GM21528 (cell line): ENCODE measurements around the gene CTSE.

Source experiments
- ATAC-seq: cut with Tn5 transposase; IDR thresholded peaks from one replicate; pipeline ENCODE4 v1.9.1; 2021; ENCODE audit warnings: mild to moderate bottlenecking, moderate library complexity; ENCODE audit not compliant: unreplicated experiment, low FRiP score

The CTSE gene

DNA sequence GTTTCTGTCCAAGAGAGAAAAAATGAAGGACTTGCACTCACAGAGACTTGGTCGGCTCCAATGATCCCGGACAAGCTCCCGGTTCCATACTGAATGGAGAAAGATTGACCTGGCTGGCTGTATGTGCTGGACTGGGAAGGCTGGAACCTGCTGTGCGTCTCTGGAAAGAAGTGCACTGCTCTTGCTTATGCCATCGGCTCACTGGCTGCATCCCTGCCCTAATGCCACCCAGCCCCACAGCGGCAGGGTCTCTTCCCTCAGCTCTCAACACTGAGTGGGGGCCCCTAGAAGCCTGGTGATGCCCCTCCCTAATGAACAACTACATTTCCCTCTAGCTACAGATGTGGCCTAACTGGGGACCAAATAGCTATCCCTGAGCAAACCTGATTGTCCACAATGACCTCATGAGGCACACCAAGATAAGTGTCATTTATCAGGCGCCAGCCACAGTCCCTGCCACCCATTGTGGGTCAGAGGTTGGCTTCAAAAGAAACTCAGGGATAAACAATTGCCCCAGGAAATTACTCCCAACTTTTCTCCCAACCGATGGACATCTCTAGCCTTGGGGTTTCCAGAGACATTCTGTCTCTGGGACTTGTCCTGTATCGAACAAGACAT lies 2.6 kb downstream of the CTSE start:
- ATAC-seq, result no peak

GRCh38 chr1:206020393-206021007 lies 3.2 kb downstream of the CTSE start:
- no peak for ATAC-seq

DNA sequence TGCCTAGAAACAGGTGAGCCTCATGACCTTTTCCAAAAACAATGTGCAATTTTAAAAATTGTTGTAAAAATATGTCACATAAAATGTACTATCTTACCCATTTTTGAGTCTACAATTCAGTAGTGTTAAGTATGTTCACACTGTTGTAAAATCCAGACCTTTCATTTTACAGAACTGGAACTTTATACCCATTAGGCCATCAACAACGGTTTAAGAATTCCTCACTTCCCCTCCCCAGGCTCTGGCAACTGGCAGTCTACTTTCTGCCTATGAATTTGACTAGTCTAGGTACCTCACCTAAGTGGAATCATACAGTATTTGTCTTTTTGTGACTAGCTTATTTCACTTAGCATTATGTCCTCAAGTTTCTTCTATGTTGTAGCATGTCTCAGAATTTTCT lies 8.6 kb downstream of the CTSE start:
- no peak for ATAC-seq

DNA sequence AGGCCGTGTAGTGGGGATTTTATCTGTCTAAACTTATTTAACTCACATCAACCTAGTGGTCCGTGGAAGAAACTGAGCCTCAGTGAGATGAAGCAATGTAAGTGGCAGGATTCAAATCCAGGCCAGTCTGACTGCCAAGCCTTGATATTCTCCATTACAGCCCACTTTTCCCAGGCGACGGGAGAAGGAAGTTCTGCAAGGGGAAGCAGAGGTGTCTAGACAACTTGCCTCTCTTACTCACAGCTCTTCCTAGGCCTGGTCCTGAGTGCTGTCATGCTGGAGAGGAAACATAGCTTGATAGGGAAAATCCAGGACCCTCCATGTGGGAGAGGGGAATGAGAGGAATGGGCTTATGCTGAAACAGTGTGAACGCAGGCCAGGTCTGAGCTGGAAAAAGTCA lies 9.1 kb downstream of the CTSE start:
- no peak for ATAC-seq

- ATAC-seq, result no peak
Measured at GRCh38 chr1:206013026-206013795, 10.5 kb downstream of the CTSE start.

DNA sequence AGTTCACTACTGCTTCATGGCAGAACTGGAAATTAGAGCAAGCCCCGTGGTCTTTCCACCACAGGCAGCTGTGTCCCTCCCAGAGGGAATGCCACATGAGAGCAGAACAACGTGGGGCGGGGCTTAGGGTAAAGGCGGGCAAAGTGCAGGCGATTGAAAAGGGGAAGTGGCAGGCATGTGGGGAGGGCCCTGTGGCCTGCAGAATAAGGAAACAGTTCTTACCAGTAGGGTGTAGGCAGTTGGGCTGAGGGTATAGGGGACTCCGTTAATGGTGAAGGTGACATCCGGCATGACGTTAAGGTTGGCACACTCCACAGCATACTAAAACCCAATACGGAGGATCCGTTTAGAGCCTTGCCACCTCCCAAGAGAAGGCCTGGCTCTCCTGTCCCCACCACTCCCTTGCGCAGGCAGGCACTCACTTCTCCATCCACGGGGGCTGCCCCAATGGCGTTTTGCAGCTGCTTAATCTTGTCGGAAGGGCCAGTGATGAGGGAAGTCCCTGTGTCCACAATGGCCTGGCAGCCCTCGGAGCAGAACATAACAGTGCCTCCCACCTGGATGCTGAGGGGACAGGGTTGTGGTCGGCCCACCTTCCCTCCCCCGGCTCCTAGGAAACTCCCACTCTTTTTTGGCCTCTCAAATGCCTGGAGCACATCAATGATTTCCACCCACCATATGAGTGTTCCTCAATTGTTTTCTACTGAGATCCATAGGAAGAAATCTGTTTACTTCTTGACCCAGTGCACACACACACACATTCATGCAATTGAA lies 11.4 kb downstream of the CTSE start:
- peak; percentile 92 for ATAC-seq

DNA sequence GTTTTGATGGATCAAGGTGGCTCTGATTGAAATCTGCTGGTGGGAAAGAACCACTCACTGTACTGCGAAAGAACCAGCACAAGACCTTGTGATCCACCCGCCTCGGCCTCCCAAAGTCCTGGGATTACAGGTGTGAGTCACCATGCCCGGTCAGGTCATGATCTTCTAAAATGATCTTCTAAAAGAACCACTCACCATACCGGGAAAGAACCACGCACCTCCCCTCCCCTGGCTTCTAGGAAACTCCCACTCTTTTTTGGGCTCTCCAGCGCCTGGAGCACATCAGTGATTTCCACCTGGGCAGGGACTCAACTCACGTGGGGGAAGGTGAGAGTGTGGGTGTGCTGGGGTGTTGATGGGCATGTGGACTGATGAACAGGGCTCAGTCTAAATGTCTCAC lies 12.6 kb downstream of the CTSE start:
- ATAC-seq, result no peak

DNA sequence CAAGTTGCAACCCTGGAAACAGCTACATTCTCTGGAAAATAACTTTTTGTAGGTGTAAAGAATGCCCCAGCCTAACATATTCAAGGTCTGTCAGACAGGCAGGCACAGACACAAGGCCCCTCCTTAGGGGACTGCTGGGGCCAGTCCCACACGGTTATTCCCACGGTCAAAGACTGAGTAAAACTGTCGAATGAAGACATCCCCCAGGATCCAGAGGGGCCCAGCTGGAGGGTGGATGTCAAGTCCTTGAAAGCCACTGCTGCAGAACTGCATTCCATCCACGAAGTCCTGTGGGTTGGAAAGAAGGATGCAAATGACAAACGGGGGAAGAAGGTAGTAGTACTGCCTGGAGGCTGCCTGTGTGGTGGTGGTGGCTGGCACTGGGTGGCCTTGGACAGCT lies 13.6 kb downstream of the CTSE start:
- ATAC-seq, result no peak

DNA sequence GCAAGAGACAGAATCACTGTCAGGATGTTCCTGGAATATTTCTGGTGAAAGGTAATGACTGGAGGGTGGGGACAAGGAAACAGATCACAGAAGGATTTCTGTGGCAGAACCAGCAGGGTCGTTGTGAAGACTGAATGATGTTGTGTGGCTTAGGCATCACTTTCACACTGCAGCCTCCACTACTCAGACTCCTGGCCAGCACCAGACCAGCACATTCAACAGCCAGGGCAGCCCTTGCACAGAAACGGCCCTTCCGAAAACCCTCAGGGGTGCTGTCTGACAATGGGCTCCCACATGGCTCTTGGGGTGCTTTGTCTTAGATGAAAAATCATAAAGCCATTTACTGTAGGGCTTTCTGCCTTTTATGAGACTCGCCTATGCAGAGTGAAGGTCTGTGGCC lies 16.7 kb downstream of the CTSE start:
- no peak for ATAC-seq

DNA sequence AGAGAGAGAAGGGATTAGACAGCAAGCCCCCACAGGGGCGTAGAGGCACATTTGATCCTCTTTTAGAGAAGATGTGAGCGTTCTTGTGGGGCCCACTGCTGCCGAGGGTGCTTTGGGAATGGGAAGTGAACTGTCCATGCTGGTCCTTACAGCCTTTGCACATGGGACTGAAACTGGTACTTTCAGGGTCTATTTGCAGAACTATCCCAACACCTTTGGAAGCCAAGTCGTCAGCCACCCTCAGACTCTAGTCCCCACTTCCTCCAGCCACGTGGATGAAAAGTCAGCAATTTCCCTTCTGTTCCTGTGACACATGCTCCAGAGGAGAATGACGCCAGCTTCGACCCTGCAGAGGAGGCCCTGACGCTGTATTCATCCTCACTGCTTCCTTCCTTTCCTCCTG lies 17.9 kb downstream of the CTSE start:
- no peak for ATAC-seq

GRCh38 chr1:206005234-206005633 lies 18.5 kb downstream of the CTSE start:
- ATAC-seq, result no peak

DNA sequence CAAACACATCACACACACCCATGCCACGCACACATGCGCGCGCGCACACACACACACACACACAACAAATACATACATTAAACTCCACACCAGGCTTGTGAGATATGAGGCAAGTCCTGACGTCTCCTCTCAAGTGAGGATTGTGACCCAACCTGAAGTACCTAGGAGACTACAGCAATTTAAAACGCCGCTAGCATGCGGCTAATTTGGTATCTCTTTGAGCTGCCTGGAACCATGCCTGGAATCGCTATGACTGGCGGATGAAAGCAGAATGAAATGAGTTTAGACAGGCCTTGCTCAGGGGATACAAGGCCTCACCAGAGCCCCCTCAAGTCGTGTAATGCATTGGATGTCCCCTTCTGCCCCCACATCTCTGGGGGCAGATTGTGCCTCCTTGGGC lies 18.9 kb downstream of the CTSE start:
- ATAC-seq, result no peak

DNA sequence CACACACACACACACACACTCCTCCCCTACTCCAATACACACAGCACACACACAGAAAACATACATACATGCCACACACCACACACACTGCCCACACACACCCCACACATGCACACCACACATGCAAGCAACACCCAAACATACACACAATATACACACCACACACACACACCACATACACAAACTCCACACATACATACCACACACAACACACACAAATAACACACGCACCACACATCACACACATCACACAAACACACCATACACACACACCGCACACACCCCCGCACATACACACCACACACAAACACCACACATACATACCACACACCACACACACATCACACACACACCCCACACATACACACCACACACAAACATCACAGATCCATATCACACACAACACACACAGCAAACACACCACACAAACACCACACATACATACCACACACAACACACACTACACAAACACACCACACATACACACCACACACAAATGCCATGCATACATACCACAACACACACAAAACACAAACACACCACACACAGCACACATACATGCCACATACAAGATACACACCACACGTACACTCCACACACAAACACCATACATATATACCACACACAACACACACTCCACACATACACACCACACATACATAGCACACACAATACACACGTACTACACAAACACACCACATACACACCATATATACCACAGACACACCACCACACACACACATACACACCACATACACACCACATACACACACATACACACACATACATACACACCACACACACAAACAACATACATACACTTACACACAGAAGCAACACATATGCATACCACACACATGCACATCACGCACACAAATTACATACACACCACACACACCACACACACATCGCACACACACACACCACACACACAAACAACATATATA lies 19.6 kb downstream of the CTSE start:
- no peak for ATAC-seq

DNA sequence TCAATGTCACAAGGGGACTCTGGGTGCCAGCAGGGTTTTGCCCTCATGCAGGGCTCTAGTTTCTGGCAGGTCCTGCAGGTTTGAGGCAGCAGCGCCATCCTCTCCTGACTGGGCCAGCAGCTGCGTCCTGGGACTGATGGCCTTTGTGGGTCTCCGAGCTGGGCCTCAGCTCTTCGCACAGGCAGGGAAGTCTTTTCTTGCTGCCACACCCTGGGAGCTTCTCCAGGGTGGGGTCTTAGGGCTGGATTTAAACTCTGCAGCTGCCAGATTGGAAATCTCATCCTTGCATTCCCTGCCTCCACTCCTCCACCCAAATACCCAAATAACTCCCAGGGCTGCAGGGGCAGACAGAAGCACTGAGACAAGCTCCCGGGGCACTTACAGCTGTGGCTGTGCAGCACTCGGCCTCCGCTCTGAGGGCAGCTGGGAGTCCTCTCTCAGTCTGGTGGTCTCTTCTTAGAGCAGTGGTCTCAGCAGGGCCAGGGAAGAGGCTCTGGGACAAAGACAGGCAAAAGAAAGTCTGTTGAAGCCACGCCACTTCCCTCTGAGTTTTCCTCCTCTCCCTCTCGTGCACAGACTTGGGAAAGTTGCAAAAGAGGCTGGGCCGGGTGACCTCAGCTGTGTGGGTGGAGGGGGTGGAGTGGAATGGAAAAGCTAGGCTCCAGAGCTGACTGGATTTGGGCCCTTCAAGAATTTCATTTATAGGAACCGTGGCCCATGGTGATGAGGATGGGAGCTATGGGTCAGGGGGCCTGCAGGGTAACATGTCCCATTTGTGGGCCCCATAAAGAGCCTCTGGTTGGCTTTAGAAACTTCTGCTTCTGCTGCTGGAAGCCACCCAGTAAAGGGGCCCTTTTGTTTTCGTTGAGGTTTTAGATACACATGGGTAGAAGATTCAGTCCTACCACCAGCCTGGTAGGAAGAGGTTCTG lies 20.6 kb downstream of the CTSE start, which contains the start of gene RAB7B:
RAB7B (minus strand) TSS at position 525 of the 931 bp plus-strand sequence. CDS start 9,260 bp downstream, outside the sequence.
- no peak for ATAC-seq

- ATAC-seq, result no peak
Measured at GRCh38 chr1:206002160-206002559, 21.5 kb downstream of the CTSE start.

- ATAC-seq, result no peak
Measured at GRCh38 chr1:206001476-206001888, 22.2 kb downstream of the CTSE start.

DNA sequence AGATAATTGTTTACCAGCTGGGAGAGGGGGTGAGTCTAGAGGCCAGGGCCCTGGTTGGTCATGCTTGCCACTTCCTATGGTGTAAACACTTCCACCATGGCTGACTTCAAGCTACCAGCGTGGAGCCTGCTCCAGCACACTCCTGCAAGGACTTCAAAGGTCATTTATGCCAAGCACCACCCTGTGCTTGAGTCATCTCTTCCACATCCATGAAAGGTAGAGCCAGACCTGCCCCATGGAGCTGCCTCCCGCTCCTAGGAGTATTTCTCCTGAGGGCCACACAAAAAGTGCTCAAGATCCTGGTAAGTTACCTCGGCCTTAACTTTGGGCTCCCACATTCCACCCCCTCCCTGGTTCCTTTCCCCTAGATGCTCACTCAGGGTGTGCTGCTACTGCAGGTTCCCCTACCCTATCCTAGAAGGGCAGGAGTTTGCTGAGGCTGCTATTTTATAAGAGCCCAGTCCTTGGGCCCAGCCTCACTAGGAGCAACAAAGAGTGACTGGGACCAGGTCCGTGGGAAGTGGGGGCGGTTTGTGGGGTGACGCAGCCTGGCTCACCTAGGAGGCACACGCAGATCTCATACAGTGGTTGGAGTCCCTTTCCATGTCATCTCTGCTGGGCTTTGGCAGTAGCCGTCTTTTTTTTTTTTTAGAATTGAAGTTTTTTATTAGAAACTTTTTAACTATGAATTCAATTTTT lies 22.9 kb downstream of the CTSE start:
- ATAC-seq, result no peak
